Endothelial cell of umbilical vein (primary cell): Measurements from ENCODE around the gene DNAJB8. TPM values are rescaled to one million over a fixed set of nuclear protein-coding genes. Genes with fewer than 3 reads are reported as not detected.

Source experiments
- BruUV-seq: library from RNA; stranded (reverse); fragments of 400-500 nt; replicated peaks from 2 replicates; lab custom pipeline; 2021; lab: Mats Ljungman, UMichigan
- CTCF ChIA-PET: fragments of 300-600, 350-600 bp; sonication (Branson Sonifier 250); formaldehyde crosslinking; loops from one replicate; lab custom pipeline; 2021; ENCODE audit warnings: antibody characterized with exemption, inconsistent platforms; lab: Charles Lee
- POLR2A ChIA-PET: fragments of 300-600, 350-600 bp; sonication (Branson Sonifier 250); formaldehyde crosslinking; loops from one replicate; lab custom pipeline; 2021; ENCODE audit warnings: antibody characterized with exemption, inconsistent platforms; lab: Charles Lee
- DNase-seq: peaks from one replicate; pipeline ENCODE4 v3.0.0-alpha.2; 2011; ENCODE audit warnings: low read depth, low spot score
- FAIRE-seq: peaks from 2 replicates; lab custom pipeline; 2011; peaks lifted over from hg19 to GRCh38; lab: Jason Lieb, UNC
- H2AFZ ChIP-seq: 2 replicates; pipeline ENCODE4 v1.6.0; 2012; ENCODE audit warnings: low read depth, low read length, control low read depth, inconsistent platforms
- H3K27ac ChIP-seq: 2 replicates; pipeline ENCODE4 v1.5.1; 2011; ENCODE audit warnings: low read depth, mild to moderate bottlenecking, control low read depth, low read length, moderate library complexity; ENCODE audit not compliant: insufficient read depth
- H3K27me3 ChIP-seq, 2 experiments: 2 replicates each; pipeline versions ENCODE4 v1.6.0 to v1.6.1; 2011; ENCODE audit warnings: low read length in 2 of 2, mixed read lengths in 1 of 2; ENCODE audit not compliant: control insufficient read depth in 2 of 2, insufficient read depth in 2 of 2
- H3K36me3 ChIP-seq, 2 experiments: 2 replicates in 1 of 2; 3 replicates in 1 of 2; pipeline ENCODE4 v1.5.1; 2011; ENCODE audit warnings: low read length in 2 of 2, mild to moderate bottlenecking in 1 of 2, moderate library complexity in 1 of 2; ENCODE audit not compliant: control insufficient read depth in 2 of 2, insufficient read depth in 2 of 2; ENCODE audit errors: extremely low read depth in 1 of 2
- H3K4me1 ChIP-seq: 3 replicates; pipeline ENCODE4 v1.5.1; 2011; ENCODE audit warnings: mild to moderate bottlenecking, low read length; ENCODE audit not compliant: control insufficient read depth, insufficient read depth; ENCODE audit errors: extremely low read depth
- H3K4me2 ChIP-seq: 2 replicates; pipeline ENCODE4 v1.6.1; 2011; ENCODE audit warnings: low read length, control low read depth, mixed read lengths; ENCODE audit not compliant: insufficient read depth
- H3K4me3 ChIP-seq, 3 experiments: fragments of 200-600 bp in 1 of 3; sonication (generic), shearing (Covaris generic) in 1 of 3; replicated peaks in 1 of 3; 2 replicates each; pipeline ENCODE4 v1.5.1; 2011 to 2016; ENCODE audit warnings: control low read depth in 3 of 3, low read length in 3 of 3, mild to moderate bottlenecking in 2 of 3, inconsistent platforms in 1 of 3, low read depth in 1 of 3, moderate library complexity in 1 of 3; ENCODE audit not compliant: insufficient read depth in 1 of 3
- H3K79me2 ChIP-seq: 2 replicates; pipeline ENCODE4 v1.6.0; 2012; ENCODE audit warnings: low read length, inconsistent platforms; ENCODE audit not compliant: control insufficient read depth, insufficient read depth
- H3K9ac ChIP-seq: replicated peaks from 2 replicates; pipeline ENCODE3; 2011; ENCODE audit warnings: low read length, control low read depth; ENCODE audit not compliant: insufficient read depth; ENCODE audit errors: extremely low read depth
- H3K9me1 ChIP-seq: replicated peaks from 3 replicates; pipeline ENCODE4 v1.6.0; 2011; ENCODE audit warnings: mild to moderate bottlenecking, low read length; ENCODE audit not compliant: control insufficient read depth, insufficient read depth; ENCODE audit errors: extremely low read depth
- H3K9me3 ChIP-seq: replicated peaks from 2 replicates; pipeline ENCODE4 v1.5.1; 2012; ENCODE audit warnings: low read length, inconsistent platforms; ENCODE audit not compliant: control insufficient read depth, insufficient read depth
- H4K20me1 ChIP-seq: replicated peaks from 2 replicates; pipeline ENCODE3; 2011; ENCODE audit warnings: mild to moderate bottlenecking, low read length; ENCODE audit not compliant: control insufficient read depth, insufficient read depth; ENCODE audit errors: extremely low read depth
- CTCF ChIP-seq, 2 donors: IDR thresholded peaks; 1 replicate in 1 of 2; 2 replicates in 1 of 2; pipeline ENCODE4 v1.5.1; 2011; ENCODE audit warnings: low read length in 2 of 2, mild to moderate bottlenecking in 2 of 2, moderate library complexity in 2 of 2, control low read depth in 1 of 2, inconsistent platforms in 1 of 2, low read depth in 1 of 2; ENCODE audit not compliant: insufficient read depth in 1 of 2; ENCODE audit errors: extremely low read depth in 1 of 2
- EZH2 ChIP-seq: IDR thresholded peaks from 2 replicates; pipeline ENCODE4 v1.6.1; 2012; ENCODE audit warnings: borderline replicate concordance, low read depth, mild to moderate bottlenecking, moderate library complexity, low read length, inconsistent platforms; ENCODE audit not compliant: severe bottlenecking
- FOS ChIP-seq: IDR thresholded peaks from 2 replicates; pipeline ENCODE4 v1.6.1; 2011; ENCODE audit warnings: mild to moderate bottlenecking, low read length, moderate library complexity, borderline replicate concordance; ENCODE audit not compliant: insufficient read depth
- GATA2 ChIP-seq: IDR thresholded peaks from 2 replicates; pipeline ENCODE4 v1.7.0; 2011; ENCODE audit warnings: low read depth, mild to moderate bottlenecking, moderate library complexity, mixed read lengths, low read length; ENCODE audit not compliant: insufficient read length, insufficient read depth
- JUN ChIP-seq: IDR thresholded peaks from 2 replicates; pipeline ENCODE4 v1.6.1; 2011; ENCODE audit warnings: borderline replicate concordance, low read depth; ENCODE audit not compliant: insufficient read length, insufficient read depth
- dilution Hi-C: fragments of 300-500 bp; cut with MboI; formaldehyde crosslinking; loops from one replicate; pipeline ENCODE4 v1.15.0; 2019; ENCODE audit warnings: low sequenced_read_pairs; ENCODE audit not compliant: extremely low pct_ligation_motif_present
- intact Hi-C: fragments of 100-400 bp; cut with micrococcal nuclease; formaldehyde crosslinking; loops from one replicate; pipeline ENCODE4 v1.10.0; 2022
- polyA plus RNA-seq, 4 experiments: library from polyadenylated mRNA; depleted of rRNA in 3 of 4; stranded (reverse) in 3 of 4; unstranded in 1 of 4; fragments of >200 nt; gene quantifications; 2 replicates each; pipeline versions ENCODE4 v1.2.1 to v1.2.3, GENCODE V29; 2011 to 2012; ENCODE audit warnings: missing spikeins in 1 of 4
- total RNA-seq: library from RNA; stranded (reverse); gene quantifications from 2 replicates; pipeline ENCODE4 v1.2.3, GENCODE V29; 2021
- TF ChIP-seq, protein P1 (sequence below): IDR thresholded peaks from 2 replicates; pipeline ENCODE4 v1.6.1; 2011; ENCODE audit not compliant: insufficient read depth, insufficient read length

DNAJB8 gene
- total and polyA plus RNA-seq, 2 donors (not counting 3 experiments of a cell fraction or from before 2014, with no cell fraction given): not detected

- H3K9ac ChIP-seq: no peak overlapping the region
- H3K79me2 ChIP-seq: no peaks in the 10 kb centered on the region
- ChIA-PET CTCF (interaction anchor here (1.5 kb wide), 1 partner anchor 162 kb away, joined by 5 read pairs; no protein-coding TSS in a partner anchor), POLR2A (no interaction called here)
- H4K20me1 ChIP-seq: no peaks in the 10 kb centered on the region
- FAIRE-seq: no peak
- BruUV-seq: no TSS peak
- H2AFZ ChIP-seq: no peak overlapping the region
- H3K4me2 ChIP-seq: no peak overlapping the region
- H3K4me1 ChIP-seq: peaks cover 3% of the 10 kb centered on the region
- no peaks in the 10 kb centered on the region for H3K27me3 ChIP-seq
- TF ChIP-seq, protein P1, sequence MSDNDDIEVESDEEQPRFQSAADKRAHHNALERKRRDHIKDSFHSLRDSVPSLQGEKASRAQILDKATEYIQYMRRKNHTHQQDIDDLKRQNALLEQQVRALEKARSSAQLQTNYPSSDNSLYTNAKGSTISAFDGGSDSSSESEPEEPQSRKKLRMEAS: no peak
- no peak for TF ChIP-seq JUN
- TF ChIP-seq GATA2: no peak
- TF ChIP-seq EZH2: no peak
- TF ChIP-seq CTCF (IDR thresholded peaks at IDR 0.05; ENCODE audit: extremely low read depth in 1 of 2, insufficient read depth in 1 of 2, low read depth in 1 of 2, low read length in 2 of 2): no peak
- TF ChIP-seq FOS: no peak
- no peak overlapping the region for H3K4me3 ChIP-seq
- H3K36me3 ChIP-seq: no peaks in the 10 kb centered on the region
- intact Hi-C loops: loop anchor here (5.0 kb wide), 1 partner anchor 251 kb away; no protein-coding TSS in a partner anchor
- dilution Hi-C loops: no loop called here
- no peak for DNase-seq
- no peak overlapping the region for H3K27ac ChIP-seq
- no peaks in the 10 kb centered on the region for H3K9me3 ChIP-seq
- H3K9me1 ChIP-seq: no peaks in the 10 kb centered on the region
These were observed 43.7 kb downstream of the DNAJB8 start for GRCh38 chr3:128422762-128423524.
